Endothelial cell of umbilical vein (primary cell): ENCODE measurements around the gene SUSD2.

Experiments
- JUN ChIP-seq: IDR thresholded peaks from 2 replicates; pipeline ENCODE4 v1.6.1; 2011; ENCODE audit warnings: borderline replicate concordance, low read depth; ENCODE audit not compliant: insufficient read length, insufficient read depth
- POLR2AphosphoS5 ChIP-seq: IDR thresholded peaks from 2 replicates; pipeline ENCODE4 v1.6.1; 2012; ENCODE audit warnings: low read depth, mild to moderate bottlenecking, control low read depth, low read length, moderate library complexity; ENCODE audit not compliant: insufficient read depth
- TF ChIP-seq, protein P1 (sequence below), 2 donors: IDR thresholded peaks; 1 replicate in 1 of 2; 2 replicates in 1 of 2; pipeline ENCODE4 v1.5.1; 2011; ENCODE audit warnings: low read length in 2 of 2, mild to moderate bottlenecking in 2 of 2, moderate library complexity in 2 of 2, control low read depth in 1 of 2, inconsistent platforms in 1 of 2, low read depth in 1 of 2; ENCODE audit not compliant: insufficient read depth in 1 of 2; ENCODE audit errors: extremely low read depth in 1 of 2

DNA sequence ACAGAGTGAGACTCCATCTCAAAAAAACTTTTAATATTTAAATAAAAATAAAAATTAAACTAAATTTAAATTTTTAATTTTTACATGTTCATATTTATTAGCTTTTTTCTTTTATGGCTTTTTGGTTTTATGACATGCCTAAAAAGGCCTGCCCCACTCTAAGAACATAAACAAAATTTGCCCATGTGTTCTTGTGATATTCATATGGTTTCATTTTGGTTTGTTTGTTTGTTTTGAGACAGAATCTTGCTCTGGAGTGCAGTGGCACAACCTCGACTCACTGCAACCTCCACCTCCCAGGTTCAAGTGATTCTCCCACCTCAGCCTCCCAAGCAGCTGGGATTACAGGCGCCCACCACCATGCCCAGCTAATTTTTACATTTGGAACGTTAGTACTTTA, 27.7 kb downstream of the SUSD2 start:
- TF ChIP-seq JUN = no peak
- no peak for TF ChIP-seq POLR2AphosphoS5
- TF ChIP-seq, protein P1, sequence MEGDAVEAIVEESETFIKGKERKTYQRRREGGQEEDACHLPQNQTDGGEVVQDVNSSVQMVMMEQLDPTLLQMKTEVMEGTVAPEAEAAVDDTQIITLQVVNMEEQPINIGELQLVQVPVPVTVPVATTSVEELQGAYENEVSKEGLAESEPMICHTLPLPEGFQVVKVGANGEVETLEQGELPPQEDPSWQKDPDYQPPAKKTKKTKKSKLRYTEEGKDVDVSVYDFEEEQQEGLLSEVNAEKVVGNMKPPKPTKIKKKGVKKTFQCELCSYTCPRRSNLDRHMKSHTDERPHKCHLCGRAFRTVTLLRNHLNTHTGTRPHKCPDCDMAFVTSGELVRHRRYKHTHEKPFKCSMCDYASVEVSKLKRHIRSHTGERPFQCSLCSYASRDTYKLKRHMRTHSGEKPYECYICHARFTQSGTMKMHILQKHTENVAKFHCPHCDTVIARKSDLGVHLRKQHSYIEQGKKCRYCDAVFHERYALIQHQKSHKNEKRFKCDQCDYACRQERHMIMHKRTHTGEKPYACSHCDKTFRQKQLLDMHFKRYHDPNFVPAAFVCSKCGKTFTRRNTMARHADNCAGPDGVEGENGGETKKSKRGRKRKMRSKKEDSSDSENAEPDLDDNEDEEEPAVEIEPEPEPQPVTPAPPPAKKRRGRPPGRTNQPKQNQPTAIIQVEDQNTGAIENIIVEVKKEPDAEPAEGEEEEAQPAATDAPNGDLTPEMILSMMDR (IDR thresholded peaks at IDR 0.05; ENCODE audit: extremely low read depth in 1 of 2, insufficient read depth in 1 of 2, low read depth in 1 of 2, low read length in 2 of 2) = no peak
